Muscle layer of colon (tissue), 2 donors: ENCODE data around the gene ATG16L1.

ENCODE experiments used
- H3K27ac ChIP-seq: one replicate; pipeline ENCODE4 v1.7.0; 2013; ENCODE audit warnings: low read depth, mild to moderate bottlenecking, low read length, moderate library complexity
- H3K27me3 ChIP-seq, 2 donors: one replicate each; pipeline ENCODE4 v1.7.0; 2013; ENCODE audit warnings: low read length in 2 of 2, mild to moderate bottlenecking in 2 of 2; ENCODE audit not compliant: insufficient read depth in 2 of 2, control insufficient read depth in 1 of 2
- H3K36me3 ChIP-seq: one replicate; pipeline ENCODE4 v1.7.0; 2013; ENCODE audit warnings: mild to moderate bottlenecking, low read length; ENCODE audit not compliant: insufficient read depth
- H3K4me1 ChIP-seq: one replicate; pipeline ENCODE4 v1.7.0; 2013; ENCODE audit warnings: mild to moderate bottlenecking, low read length; ENCODE audit not compliant: insufficient read depth
- H3K4me3 ChIP-seq, 2 donors: one replicate each; pipeline ENCODE4 v1.7.0; 2013; ENCODE audit warnings: low read length in 2 of 2, low read depth in 1 of 2, mild to moderate bottlenecking in 1 of 2, moderate library complexity in 1 of 2
- H3K9ac ChIP-seq: one replicate; pipeline ENCODE4 v1.7.0; 2013; ENCODE audit warnings: low read length
- H3K9me3 ChIP-seq: one replicate; pipeline ENCODE4 v1.7.0; 2013; ENCODE audit warnings: mild to moderate bottlenecking, low read length
- donor health status: abdominal sarcoma.
- donor health status: Adenocarcinoma of cecum.

The ATG16L1 gene

DNA sequence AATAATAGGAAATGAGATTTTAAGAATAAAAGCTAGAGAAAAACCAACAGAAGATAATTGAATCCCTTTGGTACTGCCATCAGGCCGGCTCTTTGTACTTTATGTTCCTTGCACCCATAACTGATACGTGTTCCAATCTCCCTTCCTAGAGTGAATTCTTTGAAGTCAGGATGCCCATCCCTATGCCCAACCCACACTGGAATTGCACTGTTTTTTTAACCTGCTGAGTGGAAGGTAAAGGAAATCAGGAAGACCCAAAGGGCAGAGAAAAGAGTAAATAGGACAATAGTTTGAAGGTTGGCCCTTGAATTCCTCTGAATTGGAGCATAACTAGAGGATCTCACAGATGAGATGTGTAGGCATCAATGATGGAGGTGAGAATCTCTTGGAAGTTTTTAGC, 4.4 kb upstream of the ATG16L1 start:
- Histone ChIP-seq H3K9ac (no peak overlapping the region), H3K27me3 (no peaks in the 10 kb centered on the region), H3K4me3 (no peak overlapping the region), H3K36me3 (no peaks in the 10 kb centered on the region), H3K27ac (no peak overlapping the region), H3K4me1 (no peaks in the 10 kb centered on the region), H3K9me3 (no peaks in the 10 kb centered on the region)

DNA sequence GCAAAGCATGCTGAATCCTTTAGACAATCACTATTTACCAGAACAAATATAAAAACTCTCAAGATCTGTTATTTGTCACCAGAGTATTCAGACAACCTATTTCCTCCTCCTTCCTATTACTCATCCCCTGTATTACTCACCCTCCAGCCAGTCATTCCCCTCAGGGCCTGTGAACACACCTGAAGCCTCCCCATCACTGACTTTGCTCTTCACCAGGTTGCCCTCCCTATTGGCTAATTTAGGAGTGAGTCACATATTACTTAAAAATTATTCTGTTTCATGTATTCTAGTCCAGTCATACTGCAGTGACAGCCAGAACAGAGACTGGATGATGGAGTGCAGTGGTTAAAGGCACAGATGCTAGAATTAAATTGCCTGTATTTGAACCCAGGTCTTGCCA, 3.7 kb upstream of the ATG16L1 start:
- Histone ChIP-seq H3K4me1 (peaks cover 4% of the 10 kb centered on the region), H3K36me3 (no peaks in the 10 kb centered on the region), H3K9me3 (no peaks in the 10 kb centered on the region), H3K27me3 (no peaks in the 10 kb centered on the region), H3K4me3 (no peak overlapping the region), H3K27ac (no peak overlapping the region), H3K9ac (no peak overlapping the region)

DNA sequence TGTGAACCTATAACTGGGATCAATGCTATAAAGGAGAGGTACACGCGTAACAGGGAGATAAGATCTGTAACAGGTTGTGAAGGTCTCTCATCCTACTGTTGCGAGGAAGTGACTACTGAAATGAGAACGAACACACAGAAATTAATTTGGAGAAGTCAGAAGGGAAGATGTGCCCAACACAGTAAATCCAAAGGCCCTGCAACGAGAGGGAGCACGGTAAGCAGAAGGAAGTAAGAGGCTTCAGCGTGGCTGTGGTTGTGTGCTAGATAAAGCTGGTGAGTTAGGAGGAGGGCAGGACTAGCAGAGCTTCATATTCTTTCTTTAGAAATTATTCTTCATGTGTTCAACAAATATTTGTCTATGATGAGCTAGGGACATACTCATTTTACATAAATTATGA, 2.5 kb upstream of the ATG16L1 start:
- Histone ChIP-seq H3K4me3 (no peak overlapping the region), H3K9ac (no peak overlapping the region), H3K4me1 (peaks cover 15% of the 10 kb centered on the region), H3K36me3 (peaks cover 4% of the 10 kb centered on the region), H3K9me3 (no peaks in the 10 kb centered on the region), H3K27me3 (no peaks in the 10 kb centered on the region), H3K27ac (no peak overlapping the region)

DNA sequence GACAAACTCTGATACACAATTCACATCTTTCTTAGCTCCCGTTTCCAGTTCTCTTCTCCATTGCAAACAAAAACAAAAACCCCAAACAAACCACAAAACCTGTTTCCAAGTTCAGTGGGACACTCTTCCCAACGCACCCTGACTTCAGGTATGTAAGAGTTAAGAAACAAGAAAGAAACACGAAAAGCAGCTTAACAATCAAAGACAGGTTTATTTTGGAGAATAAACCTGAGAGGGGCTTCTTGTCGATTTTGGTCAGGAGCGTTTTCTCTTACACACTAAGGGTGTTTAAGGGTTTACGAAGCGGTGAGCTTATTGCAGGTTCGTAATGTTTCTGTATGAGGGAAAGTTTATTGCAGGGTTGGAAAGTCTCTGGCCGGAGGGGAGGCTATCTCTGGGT, 905 bp upstream of the ATG16L1 start:
- no peaks in the 10 kb centered on the region for H3K27me3 ChIP-seq
- peaks cover 4% of the 10 kb centered on the region for H3K36me3 ChIP-seq
- no peak overlapping the region for H3K9ac ChIP-seq
- H3K4me1 ChIP-seq = peaks cover 29% of the 10 kb centered on the region
- no peak overlapping the region for H3K4me3 ChIP-seq
- H3K9me3 ChIP-seq = no peaks in the 10 kb centered on the region
- no peak overlapping the region for H3K27ac ChIP-seq

DNA sequence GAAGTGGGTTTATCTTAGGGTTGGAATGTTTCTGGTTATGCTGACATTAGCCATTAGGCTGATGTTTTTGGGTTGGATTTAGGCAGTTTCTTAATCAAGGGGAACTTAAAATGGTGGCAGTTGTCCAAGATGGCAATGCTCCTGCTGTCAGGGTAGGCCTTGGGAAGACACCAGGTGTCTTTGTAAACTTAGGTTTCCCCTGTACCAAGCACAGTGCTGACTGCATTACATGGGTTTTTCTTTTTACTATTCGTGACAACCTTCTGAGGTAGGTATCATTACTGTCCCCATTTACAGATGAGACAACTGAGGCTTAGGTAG, 528 bp upstream of the ATG16L1 start:
- peak overlapping the region in 1 of 2 donors; percentile 74 for H3K4me3 ChIP-seq
- H3K36me3 ChIP-seq = peaks cover 4% of the 10 kb centered on the region
- no peaks in the 10 kb centered on the region for H3K27me3 ChIP-seq
- no peak overlapping the region for H3K9ac ChIP-seq
- peak overlapping the region; percentile 83 for H3K27ac ChIP-seq
- peaks cover 31% of the 10 kb centered on the region for H3K4me1 ChIP-seq
- no peaks in the 10 kb centered on the region for H3K9me3 ChIP-seq

DNA sequence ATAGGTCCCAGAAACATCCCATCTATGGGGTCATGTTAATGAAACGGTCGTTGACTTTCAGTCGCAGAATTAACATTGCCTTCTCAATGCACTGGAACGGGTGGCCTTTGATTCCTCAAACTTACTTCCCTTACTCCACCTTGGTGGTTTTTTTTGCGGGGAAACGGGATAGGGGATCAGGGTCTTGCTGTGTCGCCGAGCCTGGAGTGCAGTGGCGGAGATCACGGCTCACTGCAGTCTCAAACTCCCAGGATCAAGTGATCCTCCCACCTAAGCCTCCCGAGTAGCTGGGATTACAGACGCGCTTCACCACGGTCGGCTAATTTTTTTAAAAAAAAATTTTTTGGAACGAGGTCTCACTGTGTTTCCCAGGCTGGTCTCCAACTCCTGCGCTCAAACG, 754 bp downstream of the ATG16L1 start:
- peaks cover 31% of the 10 kb centered on the region for H3K4me1 ChIP-seq
- H3K9ac ChIP-seq = peak overlapping the region; percentile 40
- peak overlapping the region; percentile 74 to 86 for H3K4me3 ChIP-seq
- no peaks in the 10 kb centered on the region for H3K27me3 ChIP-seq
- no peaks in the 10 kb centered on the region for H3K9me3 ChIP-seq
- peaks cover 12% of the 10 kb centered on the region for H3K36me3 ChIP-seq
- peak overlapping the region; percentile 83 for H3K27ac ChIP-seq

DNA sequence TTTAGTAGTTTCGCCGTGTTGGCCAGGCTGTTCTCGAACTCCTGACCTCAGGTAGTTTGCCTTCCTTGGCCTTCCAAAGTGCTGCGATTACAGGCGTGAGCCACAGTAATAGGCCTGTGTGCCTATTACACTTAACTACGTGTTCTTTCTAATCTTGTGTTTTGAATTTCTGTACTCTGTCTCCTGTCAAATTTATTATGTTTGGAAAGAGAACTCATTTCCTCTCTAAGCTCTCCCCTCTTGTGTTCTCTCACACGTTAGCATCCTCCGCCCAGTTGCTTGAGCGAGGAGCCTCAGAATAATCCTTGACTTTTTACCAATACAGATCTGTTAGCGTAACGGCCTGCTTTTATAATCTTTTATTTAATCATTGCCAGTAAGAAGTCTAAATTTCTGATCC, 3.7 kb downstream of the ATG16L1 start:
- no peaks in the 10 kb centered on the region for H3K9me3 ChIP-seq
- H3K9ac ChIP-seq = no peak overlapping the region
- H3K27ac ChIP-seq = no peak overlapping the region
- no peak overlapping the region for H3K4me3 ChIP-seq
- no peaks in the 10 kb centered on the region for H3K27me3 ChIP-seq
- H3K4me1 ChIP-seq = peaks cover 31% of the 10 kb centered on the region
- peaks cover 38% of the 10 kb centered on the region for H3K36me3 ChIP-seq

DNA sequence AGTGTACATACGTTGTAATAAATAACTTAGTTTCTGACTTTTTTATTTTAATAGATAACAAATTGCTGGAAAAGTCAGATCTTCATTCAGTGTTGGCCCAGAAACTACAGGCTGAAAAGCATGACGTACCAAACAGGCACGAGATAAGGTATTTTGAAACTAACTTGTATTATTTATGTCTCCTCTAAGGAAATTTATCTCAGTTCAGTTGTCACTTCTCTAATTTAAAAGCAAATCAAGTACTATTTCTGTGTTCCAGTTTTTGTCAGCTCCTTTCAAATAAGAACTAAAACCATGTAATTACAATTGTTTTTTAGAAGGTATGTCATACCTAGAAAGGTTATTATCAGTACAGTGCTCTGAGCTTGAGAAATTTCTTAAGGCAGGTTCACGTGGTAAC, 4.6 kb downstream of the ATG16L1 start:
- Histone ChIP-seq H3K9me3 (no peaks in the 10 kb centered on the region), H3K4me1 (peaks cover 31% of the 10 kb centered on the region), H3K27ac (peak overlapping the region; percentile 61), H3K27me3 (no peaks in the 10 kb centered on the region), H3K4me3 (no peak overlapping the region), H3K9ac (no peak overlapping the region), H3K36me3 (peaks cover 44% of the 10 kb centered on the region)

DNA sequence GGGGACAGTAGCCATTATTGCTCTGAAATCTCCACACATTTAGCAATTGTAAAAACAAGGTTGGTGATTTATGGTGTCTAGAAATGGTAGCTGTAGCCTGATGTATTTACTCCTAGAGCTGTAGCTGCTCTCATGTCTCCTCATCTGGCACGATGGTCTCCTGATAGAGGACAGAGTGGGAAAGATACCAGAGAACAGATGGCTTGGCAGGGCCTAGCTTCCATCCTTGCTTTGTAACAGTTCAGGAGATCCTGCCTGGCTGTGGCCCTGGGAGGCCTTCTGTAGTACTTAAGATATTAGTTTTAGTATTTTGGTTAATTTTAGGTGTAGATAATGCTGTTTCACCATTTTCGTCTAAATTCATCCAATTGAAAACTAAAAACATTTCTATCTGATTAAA, 6.7 kb downstream of the ATG16L1 start:
- Histone ChIP-seq H3K27me3 (no peaks in the 10 kb centered on the region), H3K36me3 (peaks cover 61% of the 10 kb centered on the region), H3K4me1 (peaks cover 22% of the 10 kb centered on the region)

DNA sequence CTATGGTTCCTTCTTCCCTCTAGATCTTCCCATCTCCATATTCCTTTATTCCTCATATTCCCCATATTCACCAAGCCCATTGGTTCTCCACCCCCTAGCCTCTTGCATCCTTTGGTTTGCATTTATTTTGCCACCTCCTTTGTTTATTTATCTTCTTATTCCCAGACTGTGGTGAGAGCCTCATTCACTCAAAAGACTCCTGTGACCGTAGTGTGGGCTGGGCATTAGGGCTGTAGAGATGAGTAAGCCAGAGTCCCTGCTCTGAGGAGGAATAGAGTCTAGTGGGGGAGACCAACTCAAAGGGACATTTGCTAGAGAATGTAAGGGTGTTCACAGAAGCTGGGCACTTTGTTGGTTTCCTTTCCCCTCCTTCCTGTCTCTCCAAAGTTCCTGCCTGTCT, 8.3 kb downstream of the ATG16L1 start:
- H3K9me3 ChIP-seq = no peaks in the 10 kb centered on the region
- peaks cover 72% of the 10 kb centered on the region for H3K36me3 ChIP-seq
- no peak overlapping the region for H3K9ac ChIP-seq
- peaks cover 9% of the 10 kb centered on the region for H3K4me1 ChIP-seq
- H3K4me3 ChIP-seq = no peak overlapping the region
- H3K27me3 ChIP-seq = no peaks in the 10 kb centered on the region
- no peak overlapping the region for H3K27ac ChIP-seq

More for the DNA sequence above, 6.7 kb downstream of the ATG16L1 start:
- Histone ChIP-seq H3K9ac (no peak overlapping the region), H3K9me3 (no peaks in the 10 kb centered on the region), H3K27ac (no peak overlapping the region), H3K4me3 (no peak overlapping the region)

DNA sequence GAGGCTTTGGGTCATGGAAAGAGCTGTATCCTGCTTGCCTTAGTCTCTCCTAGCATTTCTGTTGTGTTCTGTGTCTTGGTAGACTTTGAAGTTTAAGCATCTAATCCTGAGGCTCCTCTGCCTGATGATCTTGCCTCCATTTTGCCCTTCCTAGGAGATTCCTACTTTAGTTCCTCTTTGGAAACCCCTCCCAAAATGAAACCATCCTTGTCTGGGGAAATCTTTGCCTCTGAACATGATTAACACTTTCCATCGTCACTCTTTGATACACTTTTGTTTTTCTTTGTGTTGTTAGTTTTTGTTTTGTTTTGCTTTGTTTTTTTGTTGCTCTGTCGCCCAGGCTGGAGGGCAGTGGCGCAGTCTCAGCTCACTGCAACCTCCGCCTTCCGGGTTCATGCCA, 9.2 kb downstream of the ATG16L1 start:
- Histone ChIP-seq H3K27me3 (no peaks in the 10 kb centered on the region), H3K4me3 (no peak overlapping the region), H3K4me1 (peaks cover 1% of the 10 kb centered on the region), H3K27ac (no peak overlapping the region), H3K9ac (no peak overlapping the region), H3K9me3 (no peaks in the 10 kb centered on the region), H3K36me3 (peaks cover 79% of the 10 kb centered on the region)

DNA sequence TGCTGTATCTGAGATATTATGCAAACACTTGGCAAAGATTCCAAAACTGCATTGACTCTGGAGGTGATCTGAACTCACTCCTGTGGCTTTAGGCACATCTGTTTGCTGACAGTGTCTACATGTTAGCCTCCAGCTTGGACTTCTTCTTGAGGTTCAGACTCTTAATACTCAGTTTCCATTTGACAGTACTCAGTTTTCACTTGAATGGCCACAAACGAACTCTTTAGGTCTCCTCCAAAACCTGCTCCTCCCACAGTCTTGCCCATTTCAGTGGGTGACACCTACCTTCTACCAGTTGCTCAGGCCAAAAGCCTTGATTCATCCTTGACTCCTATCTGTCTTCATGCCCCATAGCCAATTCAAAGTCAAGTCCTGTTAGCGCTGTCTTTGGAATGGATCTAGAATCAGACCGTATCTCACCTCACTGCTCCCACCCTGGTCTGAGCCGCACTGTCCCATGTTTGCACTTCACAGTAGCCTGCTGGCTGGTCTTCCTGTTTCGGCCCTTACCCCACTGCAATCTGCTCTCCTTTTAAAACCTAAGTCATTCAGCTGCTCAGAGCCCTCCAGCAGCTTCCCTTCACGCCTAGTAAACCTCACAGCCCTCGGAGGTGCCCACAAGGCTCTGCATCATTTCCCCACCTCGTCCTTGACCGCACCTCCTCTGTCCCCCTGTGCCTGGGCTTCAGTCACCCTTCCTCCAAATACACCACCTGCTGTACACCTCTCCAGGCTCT, 10.5 kb downstream of the ATG16L1 start:
- no peaks in the 10 kb centered on the region for H3K27me3 ChIP-seq
- H3K9me3 ChIP-seq = no peaks in the 10 kb centered on the region
- H3K27ac ChIP-seq = no peak overlapping the region
- H3K4me1 ChIP-seq = no peaks in the 10 kb centered on the region
- H3K9ac ChIP-seq = no peak overlapping the region
- no peak overlapping the region for H3K4me3 ChIP-seq
- H3K36me3 ChIP-seq = peaks cover 85% of the 10 kb centered on the region
